H1 (cell line): ENCODE data around the gene DRC7. TPM values are rescaled to one million over a fixed set of nuclear protein-coding genes. Genes with fewer than 3 reads are reported as not detected.
A peak's percentile ranks its signal among the peaks of the same experiment; 100 is the strongest.

Source experiments
- CTCF ChIA-PET: fragments of 300-600 bp; sonication (Branson Sonifier 250); formaldehyde crosslinking; loops from one replicate; lab custom pipeline; 2021; ENCODE audit not compliant: partially characterized antibody; lab: Charles Lee
- POLR2A ChIA-PET: fragments of 300-600 bp; sonication (Branson Sonifier 250); formaldehyde crosslinking; loops from one replicate; lab custom pipeline; 2021; ENCODE audit warnings: inconsistent platforms; ENCODE audit not compliant: partially characterized antibody; lab: Charles Lee
- DNase-seq, 2 experiments: peaks; one replicate each; pipeline versions ENCODE4 v3.0.0 to v3.0.0-alpha.2; 2010 to 2022; ENCODE audit warnings: low spot score in 2 of 2, low read depth in 1 of 2, mixed read lengths in 1 of 2
- FAIRE-seq: peaks from 2 replicates; lab custom pipeline; 2011; peaks lifted over from hg19 to GRCh38; lab: Jason Lieb, UNC
- H2AFZ ChIP-seq: 2 replicates; pipeline ENCODE4 v1.8.1; 2012; ENCODE audit warnings: low read length, inconsistent platforms
- H2AK5ac ChIP-seq: 2 replicates; pipeline ENCODE4 v1.6.1; 2013; ENCODE audit warnings: low read depth, low read length
- H2BK120ac ChIP-seq: replicated peaks from 2 replicates; pipeline ENCODE3; 2013; ENCODE audit warnings: low read depth, low read length, inconsistent platforms
- H2BK12ac ChIP-seq: 2 replicates; pipeline ENCODE4 v1.6.1; 2013; ENCODE audit warnings: low read depth, low read length
- H2BK15ac ChIP-seq: 2 replicates; pipeline ENCODE4 v1.6.1; 2013; ENCODE audit warnings: low read length
- H2BK20ac ChIP-seq: 2 replicates; pipeline ENCODE4 v1.6.1; 2013; ENCODE audit warnings: low read length
- H2BK5ac ChIP-seq: 2 replicates; pipeline ENCODE4 v1.6.1; 2013; ENCODE audit warnings: low read depth, low read length
- H3K14ac ChIP-seq: 2 replicates; pipeline ENCODE4 v1.6.1; 2013; ENCODE audit warnings: inconsistent platforms; ENCODE audit not compliant: insufficient read length
- H3K18ac ChIP-seq: 2 replicates; pipeline ENCODE4 v1.6.1; 2013; ENCODE audit warnings: low read length; ENCODE audit errors: extremely low read depth
- H3K23ac ChIP-seq: 2 replicates; pipeline ENCODE4 v1.6.1; 2013; ENCODE audit warnings: inconsistent platforms; ENCODE audit not compliant: insufficient read length
- H3K23me2 ChIP-seq: 2 replicates; pipeline ENCODE4 v1.6.1; 2013; ENCODE audit warnings: low read depth, low read length
- H3K27ac ChIP-seq: 2 replicates; pipeline ENCODE4 v1.6.1; 2011; ENCODE audit warnings: low read depth, low read length, inconsistent platforms
- H3K27me3 ChIP-seq, 4 experiments: replicated peaks in 1 of 4; 1 replicate in 1 of 4; 2 replicates in 3 of 4; pipeline versions ENCODE4 v1.6.1 to v1.8.1; 2011 to 2013; ENCODE audit warnings: low read length in 3 of 4, mild to moderate bottlenecking in 3 of 4, inconsistent platforms in 2 of 4, mixed read lengths in 2 of 4, moderate library complexity in 1 of 4; ENCODE audit not compliant: control insufficient read depth in 3 of 4, insufficient read depth in 3 of 4; ENCODE audit errors: extremely low read depth in 1 of 4
- H3K36me3 ChIP-seq, 4 experiments: 2 replicates each; pipeline versions ENCODE4 v1.6.1 to v1.8.1; 2011 to 2013; ENCODE audit warnings: mild to moderate bottlenecking in 4 of 4, low read length in 3 of 4, moderate library complexity in 2 of 4, control low read depth in 1 of 4, inconsistent platforms in 1 of 4; ENCODE audit not compliant: insufficient read depth in 4 of 4, control insufficient read depth in 2 of 4
- H3K4ac ChIP-seq: replicated peaks from 2 replicates; pipeline ENCODE3; 2013; ENCODE audit warnings: low read length, low read depth, mixed read lengths, inconsistent platforms; ENCODE audit not compliant: insufficient read length
- H3K4me1 ChIP-seq, 4 experiments: replicated peaks in 1 of 4; 1 replicate in 1 of 4; 2 replicates in 3 of 4; pipeline versions ENCODE4 v1.6.1 to v1.8.1; 2011 to 2013; ENCODE audit warnings: low read length in 3 of 4, inconsistent platforms in 2 of 4, mixed read lengths in 1 of 4; ENCODE audit not compliant: insufficient read depth in 4 of 4, control insufficient read depth in 3 of 4
- H3K4me2 ChIP-seq, 2 experiments: 2 replicates each; pipeline versions ENCODE4 v1.6.1 to v1.8.1; 2011 to 2013; ENCODE audit warnings: low read depth in 2 of 2, low read length in 2 of 2, control low read depth in 1 of 2, inconsistent platforms in 1 of 2, mild to moderate bottlenecking in 1 of 2; ENCODE audit not compliant: insufficient read depth in 1 of 2
- H3K4me3 ChIP-seq, 4 experiments: fragments of 200-600, 300-600 bp in 1 of 4; sonication (generic), shearing (Covaris generic), sonication (Bioruptor Twin) in 1 of 4; 2 replicates each; pipeline versions ENCODE4 v1.5.1 to v1.8.1; 2011 to 2016; ENCODE audit warnings: low read length in 4 of 4, low read depth in 3 of 4, control low read depth in 2 of 4, inconsistent platforms in 2 of 4, mild to moderate bottlenecking in 2 of 4, mixed read lengths in 1 of 4, moderate library complexity in 1 of 4; ENCODE audit not compliant: insufficient read depth in 2 of 4; ENCODE audit errors: extremely low read depth in 1 of 4
- H3K56ac ChIP-seq: replicated peaks from 2 replicates; pipeline ENCODE3; 2013; ENCODE audit warnings: low read depth, mild to moderate bottlenecking, mixed read lengths, low read length, inconsistent platforms; ENCODE audit not compliant: insufficient read length
- H3K79me1 ChIP-seq: 2 replicates; pipeline ENCODE4 v1.6.1; 2013; ENCODE audit warnings: low read depth, low read length, control low read depth
- H3K79me2 ChIP-seq, 2 experiments: 2 replicates each; pipeline versions ENCODE4 v1.6.1 to v1.8.1; 2012 to 2013; ENCODE audit warnings: low read length in 2 of 2, mild to moderate bottlenecking in 2 of 2, inconsistent platforms in 1 of 2; ENCODE audit not compliant: insufficient read depth in 2 of 2, control insufficient read depth in 1 of 2
- H3K9ac ChIP-seq, 4 experiments: replicated peaks in 1 of 4; 1 replicate in 1 of 4; 2 replicates in 3 of 4; pipeline versions ENCODE4 v1.6.1 to v1.8.1; 2011 to 2013; ENCODE audit warnings: low read depth in 3 of 4, low read length in 3 of 4, control low read depth in 2 of 4, mild to moderate bottlenecking in 2 of 4, moderate library complexity in 2 of 4, inconsistent platforms in 1 of 4; ENCODE audit errors: extremely low read depth in 1 of 4
- H3K9me3 ChIP-seq, 2 experiments: 2 replicates each; pipeline versions ENCODE4 v1.6.1 to v1.8.1; 2012 to 2013; ENCODE audit warnings: mild to moderate bottlenecking in 2 of 2, moderate library complexity in 2 of 2, control low read depth in 1 of 2, inconsistent platforms in 1 of 2, low read depth in 1 of 2, low read length in 1 of 2, mixed read lengths in 1 of 2; ENCODE audit not compliant: insufficient read depth in 2 of 2
- H4K20me1 ChIP-seq, 2 experiments: replicated peaks in 1 of 2; 2 replicates each; pipeline versions ENCODE3 to v1.8.1; 2011 to 2013; ENCODE audit warnings: inconsistent platforms in 2 of 2, low read length in 2 of 2, mild to moderate bottlenecking in 1 of 2; ENCODE audit not compliant: insufficient read depth in 2 of 2, control insufficient read depth in 1 of 2
- H4K5ac ChIP-seq: 2 replicates; pipeline ENCODE4 v1.6.1; 2013; ENCODE audit warnings: low read length, low read depth, mixed read lengths, inconsistent platforms; ENCODE audit not compliant: insufficient read length
- H4K8ac ChIP-seq: 2 replicates; pipeline ENCODE4 v1.8.0; 2013; ENCODE audit warnings: mild to moderate bottlenecking, moderate library complexity, low read length, inconsistent platforms; ENCODE audit not compliant: insufficient read depth; ENCODE audit errors: extremely low read depth
- H4K91ac ChIP-seq: replicated peaks from 2 replicates; pipeline ENCODE3; 2013; ENCODE audit warnings: low read length, mixed read lengths, inconsistent platforms; ENCODE audit not compliant: insufficient read length
- BRCA1 ChIP-seq: IDR thresholded peaks from 2 replicates; pipeline ENCODE4 v1.6.1; 2012; ENCODE audit warnings: low read depth, low read length, improper control_type of control experiment
- CBX8 ChIP-seq: fragments of 300-800, 300-1000 bp; sonication (generic); IDR thresholded peaks from 2 replicates; pipeline ENCODE4 v1.7.1; 2016; ENCODE audit warnings: low read depth, low read length, borderline replicate concordance
- CREB1 ChIP-seq: IDR thresholded peaks from 2 replicates; pipeline ENCODE4 v1.6.1; 2012; ENCODE audit warnings: inconsistent platforms
- CTBP2 ChIP-seq: IDR thresholded peaks from 2 replicates; pipeline ENCODE4 v1.7.0; 2011; ENCODE audit warnings: borderline replicate concordance, mild to moderate bottlenecking, moderate library complexity, mixed read lengths, low read length; ENCODE audit not compliant: insufficient read depth, insufficient read length
- HDAC2 ChIP-seq, 2 experiments: fragments of 300-600 bp in 1 of 2; sonication (generic) in 1 of 2; IDR thresholded peaks; 2 replicates each; pipeline ENCODE4 v1.6.1; 2011 to 2012; ENCODE audit warnings: low read depth in 2 of 2, low read length in 2 of 2, mild to moderate bottlenecking in 2 of 2, moderate library complexity in 2 of 2, borderline replicate concordance in 1 of 2, inconsistent platforms in 1 of 2
- HDAC6 ChIP-seq: IDR thresholded peaks from one replicate; pipeline ENCODE4 v1.7.1; 2012; ENCODE audit warnings: low read depth, mild to moderate bottlenecking, inconsistent platforms, low read length, moderate library complexity
- POLR2AphosphoS5 ChIP-seq: IDR thresholded peaks from 2 replicates; pipeline ENCODE4 v1.6.1; 2011; ENCODE audit warnings: low read depth, low read length
- RAD21 ChIP-seq, 2 experiments: IDR thresholded peaks in 1 of 2; conservative IDR thresholded peaks in 1 of 2; 2 replicates each; pipeline ENCODE4 v1.6.1; 2011; ENCODE audit warnings: low read depth in 2 of 2, low read length in 2 of 2, improper control_type of control experiment in 1 of 2, inconsistent platforms in 1 of 2, mild to moderate bottlenecking in 1 of 2, moderate library complexity in 1 of 2
- RNF2 ChIP-seq: fragments of 200-900, 300-1000 bp; sonication (generic); IDR thresholded peaks from 2 replicates; pipeline ENCODE4 v1.7.1; 2016; ENCODE audit warnings: borderline replicate concordance, low read depth, mild to moderate bottlenecking, antibody characterized with exemption, low read length; ENCODE audit not compliant: poor library complexity, severe bottlenecking; ENCODE audit errors: missing control alignments
- TAF1 ChIP-seq: IDR thresholded peaks from 2 replicates; pipeline ENCODE4 v1.6.1; 2011; ENCODE audit warnings: mild to moderate bottlenecking, low read depth, low read length
- WGBS, 2 experiments: shearing (Covaris generic) in 1 of 2; methylation state at CpG; one replicate each; pipeline versions ENCODE4 v1.1.6 to v1.1.7; 2013 to 2015; ENCODE audit warnings: low lambda C conversion rate in 2 of 2, mixed read lengths in 2 of 2, inconsistent platforms in 1 of 2, low coverage in 1 of 2, missing lambda C conversion rate in 1 of 2; ENCODE audit not compliant: insufficient replicate concordance in 2 of 2, insufficient coverage in 1 of 2, insufficient read length in 1 of 2; ENCODE audit errors: extremely low coverage in 1 of 2, missing lambda C conversion rate in 1 of 2; 5-methylcytosine and 5-hydroxymethylcytosine counted together
- polyA plus RNA-seq, 7 experiments: library from polyadenylated mRNA; depleted of rRNA in 3 of 7; stranded (reverse) in 5 of 7; unstranded in 2 of 7; fragments of >200 nt in 5 of 7; fragments of 200-250 nt in 2 of 7; gene quantifications; 1 replicate in 5 of 7; 2 replicates in 1 of 7; 4 replicates in 1 of 7; pipeline versions ENCODE4 v1.2.1 to v1.2.3, GENCODE V29; 2011 to 2013; ENCODE audit warnings: missing spikeins in 2 of 7, mixed read lengths in 2 of 7
- total RNA-seq: library from RNA; stranded (reverse); fragmentation: NEBNext Ultra II Directional; extraction: Animal tissue kit (Norgen Biotek cat#: 25700); gene quantifications from 2 replicates; pipeline ENCODE4 v1.2.1, GENCODE V29; 2021
- TF ChIP-seq, protein P1 (sequence below): IDR thresholded peaks from 2 replicates; pipeline ENCODE4 v1.6.1; 2012; ENCODE audit warnings: inconsistent platforms

The DRC7 gene
- total and polyA plus RNA-seq, 2 of the 8 experiments (the other 6 are each of a cell fraction or from before 2014, with no cell fraction given): 0.14 TPM; not detected in 1

DNA sequence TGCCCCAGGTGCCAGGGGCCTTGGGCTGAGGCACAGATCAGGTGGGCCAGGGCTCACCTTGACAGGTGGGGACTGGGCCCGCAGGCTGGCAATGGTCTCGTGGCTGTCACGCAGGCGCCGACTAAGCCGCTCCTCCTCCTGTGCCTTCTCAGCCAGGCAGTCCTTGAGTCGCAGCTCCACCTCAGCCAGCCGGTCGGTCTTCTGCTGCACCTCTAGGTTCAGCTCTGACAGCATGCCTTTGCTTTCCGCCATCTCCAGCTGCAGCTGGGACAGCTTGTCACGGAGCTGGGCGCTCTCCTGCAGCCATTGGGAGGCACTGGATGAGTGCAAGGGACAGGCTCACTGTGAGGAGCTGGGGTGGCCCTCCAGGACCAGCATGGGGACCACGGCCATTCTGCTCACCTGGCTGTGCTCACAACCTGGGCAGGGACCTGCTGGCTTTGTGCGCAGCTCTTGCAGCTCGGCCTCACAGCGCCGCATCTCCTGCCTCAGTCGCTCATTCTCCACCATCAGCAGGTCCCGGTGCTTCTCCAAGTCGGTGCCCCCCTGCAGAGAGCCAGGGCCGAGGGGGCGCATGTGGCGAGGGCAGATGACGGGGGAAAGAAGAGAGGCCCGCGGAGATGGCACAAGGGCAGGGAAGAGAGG is 76.7 kb downstream of the DRC7 start:
- CTCF ChIA-PET: interaction anchor here (0.7 to 22.4 kb wide), 10 partner anchors 15 to 234 kb away, joined by 3 to 279 read pairs (median 4); partner anchors contain the start of gene KIFC3
- Histone ChIP-seq H3K79me2 (no peaks in the 10 kb centered on the region), H4K8ac (no peak overlapping the region), H4K91ac (no peak overlapping the region), H3K23ac (no peak overlapping the region), H3K4ac (no peak overlapping the region), H3K4me2 (no peak overlapping the region), H3K14ac (no peak overlapping the region), H3K56ac (no peak overlapping the region), H3K18ac (no peak overlapping the region), H4K20me1 (no peaks in the 10 kb centered on the region), H3K9me3 (no peaks in the 10 kb centered on the region), H3K23me2 (no peaks in the 10 kb centered on the region), H2BK120ac (no peak overlapping the region), H2BK5ac (no peak overlapping the region), H3K36me3 (no peaks in the 10 kb centered on the region), H3K27me3 (peaks cover 0 to 4% (median 0%) of the 10 kb centered on the region in 4 experiments; a peak in 3 of 7 replicates), H2BK12ac (0 out of 2 replicates have a peak overlapping the region, but pooled peaks have one; percentile 50), H2AFZ (no peak overlapping the region), H2AK5ac (no peak overlapping the region), H3K27ac (no peak overlapping the region), H2BK15ac (no peak overlapping the region), H3K4me1 (peaks cover 2 to 16% (median 15%) of the 10 kb centered on the region in 4 experiments), H4K5ac (no peak overlapping the region), H3K79me1 (no peaks in the 10 kb centered on the region), H3K4me3 (no peak overlapping the region), H3K9ac (no peak overlapping the region), H2BK20ac (no peak overlapping the region)
- POLR2A ChIA-PET: interaction anchor here (1.6 to 1.8 kb wide), 2 partner anchors 11 to 24 kb away, joined by 4 to 6 read pairs; no protein-coding TSS in a partner anchor
- no peak for FAIRE-seq
- DNase-seq: no peak
- WGBS, 2 experiments: 87% methylated on average over 26 of the region's 26 CpGs; no CpG with 5 or more reads in 1 of the 2 experiments
- no peak for TF ChIP-seq CREB1
- no peak for TF ChIP-seq BRCA1
- no peak for TF ChIP-seq TAF1
- no peak for TF ChIP-seq RNF2
- TF ChIP-seq RAD21 (IDR thresholded peaks at IDR 0.05 in 1 of 2, conservative IDR thresholded peaks at IDR 0.05 in 1 of 2; ENCODE audit: low read depth in 2 of 2, low read length in 2 of 2): no peak
- TF ChIP-seq, protein P1, sequence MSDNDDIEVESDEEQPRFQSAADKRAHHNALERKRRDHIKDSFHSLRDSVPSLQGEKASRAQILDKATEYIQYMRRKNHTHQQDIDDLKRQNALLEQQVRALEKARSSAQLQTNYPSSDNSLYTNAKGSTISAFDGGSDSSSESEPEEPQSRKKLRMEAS: no peak
- TF ChIP-seq HDAC6: no peak
- TF ChIP-seq HDAC2 (IDR thresholded peaks at IDR 0.05; ENCODE audit: borderline replicate concordance in 1 of 2, low read depth in 2 of 2, low read length in 2 of 2): no peak
- TF ChIP-seq CBX8: no peak
- TF ChIP-seq CTBP2: no peak
- TF ChIP-seq POLR2AphosphoS5: no peak
